GM12892 (cell line): ENCODE results near the gene IL2RA.

ENCODE experiments used
- POLR2A ChIP-seq: IDR thresholded peaks from 2 replicates; pipeline ENCODE4 v1.6.1; 2011; ENCODE audit warnings: low read depth, low read length, control low read depth
- POLR2AphosphoS5 ChIP-seq: IDR thresholded peaks from 2 replicates; pipeline ENCODE4 v1.6.1; 2011; ENCODE audit warnings: low read depth, low read length, control low read depth
- TAF1 ChIP-seq: IDR thresholded peaks from 2 replicates; pipeline ENCODE4 v1.6.1; 2011; ENCODE audit warnings: low read depth, mild to moderate bottlenecking, control low read depth, low read length, borderline replicate concordance

GRCh38 chr10:6011558-6011957 lies 50.6 kb downstream of the IL2RA start:
- TF ChIP-seq POLR2AphosphoS5 (no peak), POLR2A (no peak), TAF1 (no peak)
